ENCODE measurements around the gene ZNF274.

DNA sequence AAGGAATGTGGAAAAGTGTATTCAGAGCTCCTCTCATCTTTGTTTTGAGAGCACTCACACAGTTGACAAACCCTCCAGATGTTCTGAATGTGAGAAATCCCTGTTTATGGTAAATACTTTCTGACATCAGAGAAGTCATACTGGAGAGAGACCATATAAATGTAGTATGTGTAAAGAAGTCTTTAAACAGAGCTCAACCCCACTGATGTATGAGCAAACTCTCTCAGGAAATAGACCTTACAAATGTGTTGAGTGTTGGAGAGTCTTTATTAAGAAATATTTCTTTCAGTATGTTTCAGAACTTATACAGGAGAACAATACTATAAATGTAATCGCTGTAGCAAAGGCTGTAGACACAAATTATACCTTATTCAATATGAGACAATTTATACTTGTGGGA is 16.6 kb upstream of the ZNF274 start:
- TF ChIP-seq POLR2A (IDR thresholded peaks at IDR 0.05): no peak
- TF ChIP-seq, protein P1, sequence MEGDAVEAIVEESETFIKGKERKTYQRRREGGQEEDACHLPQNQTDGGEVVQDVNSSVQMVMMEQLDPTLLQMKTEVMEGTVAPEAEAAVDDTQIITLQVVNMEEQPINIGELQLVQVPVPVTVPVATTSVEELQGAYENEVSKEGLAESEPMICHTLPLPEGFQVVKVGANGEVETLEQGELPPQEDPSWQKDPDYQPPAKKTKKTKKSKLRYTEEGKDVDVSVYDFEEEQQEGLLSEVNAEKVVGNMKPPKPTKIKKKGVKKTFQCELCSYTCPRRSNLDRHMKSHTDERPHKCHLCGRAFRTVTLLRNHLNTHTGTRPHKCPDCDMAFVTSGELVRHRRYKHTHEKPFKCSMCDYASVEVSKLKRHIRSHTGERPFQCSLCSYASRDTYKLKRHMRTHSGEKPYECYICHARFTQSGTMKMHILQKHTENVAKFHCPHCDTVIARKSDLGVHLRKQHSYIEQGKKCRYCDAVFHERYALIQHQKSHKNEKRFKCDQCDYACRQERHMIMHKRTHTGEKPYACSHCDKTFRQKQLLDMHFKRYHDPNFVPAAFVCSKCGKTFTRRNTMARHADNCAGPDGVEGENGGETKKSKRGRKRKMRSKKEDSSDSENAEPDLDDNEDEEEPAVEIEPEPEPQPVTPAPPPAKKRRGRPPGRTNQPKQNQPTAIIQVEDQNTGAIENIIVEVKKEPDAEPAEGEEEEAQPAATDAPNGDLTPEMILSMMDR (IDR thresholded peaks at IDR 0.05): no peak
